ENCODE data around the gene SERPIND1. TPM values are rescaled to one million over a fixed set of nuclear protein-coding genes. Genes with fewer than 3 reads are reported as not detected.
A peak's percentile ranks its signal among the peaks of the same experiment; 100 is the strongest.

The SERPIND1 gene
- total and polyA plus RNA-seq, 2 experiments from 2014 or later = 50.9 to 56.8 TPM

DNA sequence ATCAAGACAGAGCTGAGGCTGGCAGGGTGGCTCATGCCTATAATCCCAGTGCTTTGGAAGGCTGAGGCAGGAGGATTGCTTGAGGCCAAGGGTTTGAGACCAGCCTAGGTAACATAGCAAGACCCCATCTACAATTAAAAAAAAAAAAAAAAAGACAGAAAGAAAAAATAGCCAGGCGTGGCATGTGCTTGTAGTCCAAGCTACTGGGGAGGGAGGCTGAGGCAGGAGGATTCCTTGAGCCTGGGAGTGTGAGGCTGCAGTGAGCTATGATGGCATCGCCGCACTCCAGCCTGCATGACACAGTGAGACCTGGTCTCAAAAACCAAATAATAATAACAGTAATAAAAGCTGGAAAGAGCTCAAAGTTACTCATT lies 9.4 kb downstream of the SERPIND1 start:
- TF ChIP-seq CTCF (IDR thresholded peaks at IDR 0.05; ENCODE audit: poor library complexity) = no peak
- TF ChIP-seq EZH2phosphoT487 (IDR thresholded peaks at IDR 0.05; ENCODE audit: low read depth, severe bottlenecking, unreplicated experiment) = no peak
- no peak for TF ChIP-seq EZH2 (IDR thresholded peaks at IDR 0.05; ENCODE audit: borderline replicate concordance)
- H4K20me1 ChIP-seq (ENCODE audit: insufficient read depth, poor library complexity, severe bottlenecking) = no peaks in the 10 kb centered on the region
- no peak overlapping the region for H3K4me2 ChIP-seq
- WGBS (ENCODE audit: low lambda C conversion rate, missing lambda C conversion rate) = 93% methylated on average over 3 of the region's 3 CpGs
- no peaks in the 10 kb centered on the region for H3K9me2 ChIP-seq (replicated peaks; ENCODE audit: insufficient read depth)
- no peaks in the 10 kb centered on the region for H3K27me3 ChIP-seq
- DNase-seq (ENCODE audit: low spot score) = no peak
- no peak overlapping the region for H3K27ac ChIP-seq
- no peak overlapping the region for H2AFZ ChIP-seq
- H3K79me2 ChIP-seq = no peaks in the 10 kb centered on the region
- H3K4me1 ChIP-seq (ENCODE audit: insufficient read depth) = peaks cover 9% of the 10 kb centered on the region
- no peaks in the 10 kb centered on the region for H3K9me3 ChIP-seq (ENCODE audit: low read depth)
- no peaks in the 10 kb centered on the region for H3K36me3 ChIP-seq (replicated peaks; ENCODE audit: insufficient read depth, low read depth)
- no peak overlapping the region for H3K4me3 ChIP-seq

- Histone ChIP-seq H3K4me3 (no peak overlapping the region), H4K20me1 (ENCODE audit: insufficient read depth, poor library complexity, severe bottlenecking) (no peaks in the 10 kb centered on the region), H3K9me2 (replicated peaks; ENCODE audit: insufficient read depth) (no peaks in the 10 kb centered on the region), H3K27ac (no peak overlapping the region), H3K9me3 (ENCODE audit: low read depth) (no peaks in the 10 kb centered on the region), H3K36me3 (replicated peaks; ENCODE audit: insufficient read depth, low read depth) (no peaks in the 10 kb centered on the region), H3K27me3 (no peaks in the 10 kb centered on the region), H2AFZ (no peak overlapping the region), H3K4me1 (ENCODE audit: insufficient read depth) (peaks cover under 1% of the 10 kb centered on the region), H3K4me2 (no peak overlapping the region), H3K79me2 (no peaks in the 10 kb centered on the region)
- 80% methylated on average over 14 of the region's 14 CpGs for WGBS (ENCODE audit: low lambda C conversion rate, missing lambda C conversion rate)
- DNase-seq (ENCODE audit: low spot score) = peak; percentile 70
- no peak for TF ChIP-seq EZH2 (IDR thresholded peaks at IDR 0.05; ENCODE audit: borderline replicate concordance)
- peak; percentile 64 for TF ChIP-seq CTCF (IDR thresholded peaks at IDR 0.05; ENCODE audit: poor library complexity)
Observed at GRCh38 chr22:20783844-20784723, 10.2 kb downstream of the SERPIND1 start.

GRCh38 chr22:20785415-20785814 lies 11.5 kb downstream of the SERPIND1 start:
- WGBS (ENCODE audit: low lambda C conversion rate, missing lambda C conversion rate) = 96% methylated on average over 3 of the region's 3 CpGs
- no peaks in the 10 kb centered on the region for H4K20me1 ChIP-seq (ENCODE audit: insufficient read depth, poor library complexity, severe bottlenecking)
- H3K4me2 ChIP-seq = no peak overlapping the region
- H3K79me2 ChIP-seq = no peaks in the 10 kb centered on the region
- TF ChIP-seq CTCF (IDR thresholded peaks at IDR 0.05; ENCODE audit: poor library complexity) = no peak
- TF ChIP-seq EZH2 (IDR thresholded peaks at IDR 0.05; ENCODE audit: borderline replicate concordance) = no peak
- TF ChIP-seq EZH2phosphoT487 (IDR thresholded peaks at IDR 0.05; ENCODE audit: low read depth, severe bottlenecking, unreplicated experiment) = no peak
- no peaks in the 10 kb centered on the region for H3K4me1 ChIP-seq (ENCODE audit: insufficient read depth)
- H3K27me3 ChIP-seq = no peaks in the 10 kb centered on the region
- no peak overlapping the region for H3K27ac ChIP-seq
- no peak overlapping the region for H3K4me3 ChIP-seq
- no peaks in the 10 kb centered on the region for H3K36me3 ChIP-seq (replicated peaks; ENCODE audit: insufficient read depth, low read depth)
- DNase-seq (ENCODE audit: low spot score) = no peak
- H3K9me3 ChIP-seq (ENCODE audit: low read depth) = no peaks in the 10 kb centered on the region
- H2AFZ ChIP-seq = no peak overlapping the region
- no peaks in the 10 kb centered on the region for H3K9me2 ChIP-seq (replicated peaks; ENCODE audit: insufficient read depth)
